AG10803 (cell line): ENCODE data around the gene PGBD1.
"Not testable (repeated sequence)": the region's sequence is repeated elsewhere in the genome, so short reads cannot be mapped to it uniquely, and the experiment has no call there.

Experiments used
- DNase-seq: peaks from one replicate; pipeline ENCODE4 v3.0.0; 2010; ENCODE audit warnings: low read depth
- H3K4me3 ChIP-seq: 2 replicates; pipeline ENCODE4 v1.5.1; 2011; ENCODE audit warnings: mild to moderate bottlenecking, low read length, control low read depth
- CTCF ChIP-seq: conservative IDR thresholded peaks from 2 replicates; pipeline ENCODE4 v1.5.1; 2011; ENCODE audit warnings: mild to moderate bottlenecking, low read length, control low read depth, inconsistent platforms

PGBD1 gene

GRCh38 chr6:28295326-28295725 lies 14.0 kb downstream of the PGBD1 start:
- H3K4me3 ChIP-seq: no peak overlapping the region
- no peak for TF ChIP-seq CTCF
- no peak for DNase-seq

- TF ChIP-seq CTCF: no peak
- H3K4me3 ChIP-seq: no peak overlapping the region
- DNase-seq: no peak
Measured at GRCh38 chr6:28296520-28297060, 15.2 kb downstream of the PGBD1 start.

GRCh38 chr6:28303570-28303969 lies 22.2 kb downstream of the PGBD1 start:
- DNase-seq: no peak
- no peak for TF ChIP-seq CTCF
- no peak overlapping the region for H3K4me3 ChIP-seq

GRCh38 chr6:28306363-28306762 lies 25.0 kb downstream of the PGBD1 start:
- H3K4me3 ChIP-seq, DNase-seq: not testable (repeated sequence)

- TF ChIP-seq CTCF: no peak
- no peak for DNase-seq
- no peak overlapping the region for H3K4me3 ChIP-seq
Measured at GRCh38 chr6:28311139-28311823, 29.9 kb downstream of the PGBD1 start.

- no peak for DNase-seq
- no peak for TF ChIP-seq CTCF
- H3K4me3 ChIP-seq: no peak overlapping the region
Measured at GRCh38 chr6:28312939-28313338, 31.6 kb downstream of the PGBD1 start.

- no peak for DNase-seq
Measured at GRCh38 chr6:28315628-28316027, 34.3 kb downstream of the PGBD1 start.

GRCh38 chr6:28317866-28318265 lies 36.5 kb downstream of the PGBD1 start:
- not testable (repeated sequence) for DNase-seq

More at GRCh38 chr6:28315628-28316027, 34.3 kb downstream of the PGBD1 start:
- TF ChIP-seq CTCF: no peak
- H3K4me3 ChIP-seq: no peak overlapping the region

More at GRCh38 chr6:28317866-28318265, 36.5 kb downstream of the PGBD1 start:
- not testable (repeated sequence) for H3K4me3 ChIP-seq
